IMR-90 (cell line): ENCODE data around the gene NALF2. TPM values are rescaled to one million over a fixed set of nuclear protein-coding genes. Genes with fewer than 3 reads are reported as not detected.

Experiments used
- ATAC-seq: fragments of 200-7000 bp; cut with Tn5 transposase; 2 replicates; pipeline ENCODE4 v1.9.1; 2020; ENCODE audit warnings: low read depth, mild to moderate bottlenecking, moderate library complexity
- Bru-seq: library from RNA; stranded (reverse); fragments of 400-500 nt; gene quantifications from one replicate; lab custom pipeline; 2021; lab: Mats Ljungman, UMichigan
- BruChase-seq, 2 experiments: library from RNA; stranded (reverse); fragments of 400-500 nt; gene quantifications; one replicate each; lab custom pipeline; 2021; lab: Mats Ljungman, UMichigan
- BruUV-seq: library from RNA; stranded (reverse); fragments of 400-500 nt; replicated peaks from 2 replicates; lab custom pipeline; 2021; lab: Mats Ljungman, UMichigan
- CTCF ChIA-PET: fragments of 300-600 bp; formaldehyde crosslinking; extraction: SDS; loops from one replicate; lab custom pipeline; 2021; ENCODE audit warnings: antibody characterized with exemption; lab: Yijun Ruan, JAX
- POLR2A ChIA-PET: fragments of 300-600 bp; sonication (Branson Sonifier 250); formaldehyde crosslinking; loops from one replicate; lab custom pipeline; 2022; ENCODE audit warnings: antibody characterized with exemption; ENCODE audit not compliant: unreplicated experiment; lab: Charles Lee
- DNase-seq: peaks from one replicate; pipeline ENCODE4 v3.0.0; 2013
- H2AFZ ChIP-seq: replicated peaks from 2 replicates; pipeline ENCODE3; 2013; ENCODE audit warnings: low read length, mild to moderate bottlenecking; ENCODE audit not compliant: poor library complexity
- H2AK5ac ChIP-seq: 2 replicates; pipeline ENCODE4 v1.6.1; 2013; ENCODE audit warnings: low read depth, low read length, inconsistent platforms
- H2AK9ac ChIP-seq: replicated peaks from 2 replicates; pipeline ENCODE3; 2013; ENCODE audit warnings: mild to moderate bottlenecking, low read depth, low read length, moderate library complexity; ENCODE audit not compliant: poor library complexity
- H2BK120ac ChIP-seq: 2 replicates; pipeline ENCODE4 v1.6.1; 2013; ENCODE audit warnings: low read depth, low read length, inconsistent platforms
- H2BK15ac ChIP-seq: 3 replicates; pipeline ENCODE4 v1.6.1; 2013; ENCODE audit warnings: low read depth, low read length, inconsistent platforms
- H2BK20ac ChIP-seq: 2 replicates; pipeline ENCODE4 v1.6.1; 2013; ENCODE audit warnings: low read depth, mild to moderate bottlenecking, inconsistent platforms, low read length, moderate library complexity
- H2BK5ac ChIP-seq: 2 replicates; pipeline ENCODE4 v1.6.1; 2013; ENCODE audit warnings: mild to moderate bottlenecking, low read depth, low read length, inconsistent platforms; ENCODE audit not compliant: poor library complexity, severe bottlenecking
- H3K14ac ChIP-seq: replicated peaks from 2 replicates; pipeline ENCODE4 v1.6.1; 2013; ENCODE audit warnings: low read depth, low read length, inconsistent platforms
- H3K18ac ChIP-seq: 2 replicates; pipeline ENCODE4 v1.6.1; 2013; ENCODE audit warnings: low read depth, low read length, control low read depth
- H3K23ac ChIP-seq: 2 replicates; pipeline ENCODE4 v1.6.1; 2013; ENCODE audit warnings: low read depth, low read length, inconsistent platforms
- H3K27ac ChIP-seq: 2 replicates; pipeline ENCODE4 v1.5.1; 2013; ENCODE audit warnings: mild to moderate bottlenecking, control low read depth, low read length; ENCODE audit not compliant: insufficient read depth
- H3K27me3 ChIP-seq: 2 replicates; pipeline ENCODE4 v1.6.1; 2013; ENCODE audit warnings: low read length; ENCODE audit not compliant: control insufficient read depth, insufficient read depth
- H3K36me3 ChIP-seq: 2 replicates; pipeline ENCODE4 v1.6.1; 2013; ENCODE audit warnings: low read length, mixed read lengths; ENCODE audit not compliant: control insufficient read depth, insufficient read depth
- H3K4ac ChIP-seq: 2 replicates; pipeline ENCODE4 v1.6.1; 2013; ENCODE audit warnings: low read depth, low read length, inconsistent platforms
- H3K4me1 ChIP-seq: 2 replicates; pipeline ENCODE4 v1.6.1; 2013; ENCODE audit warnings: low read length, mixed read lengths; ENCODE audit not compliant: control insufficient read depth, insufficient read depth
- H3K4me2 ChIP-seq: 2 replicates; pipeline ENCODE4 v1.6.1; 2013; ENCODE audit warnings: low read depth, mild to moderate bottlenecking, control low read depth, low read length, moderate library complexity
- H3K4me3 ChIP-seq: 2 replicates; pipeline ENCODE4 v1.5.1; 2013; ENCODE audit warnings: low read depth, mild to moderate bottlenecking, control low read depth, low read length, moderate library complexity; ENCODE audit not compliant: insufficient read depth
- H3K56ac ChIP-seq: 2 replicates; pipeline ENCODE4 v1.6.1; 2013; ENCODE audit warnings: low read length, inconsistent platforms; ENCODE audit not compliant: insufficient read depth; ENCODE audit errors: extremely low read depth
- H3K79me1 ChIP-seq, 2 experiments: 2 replicates each; pipeline ENCODE4 v1.6.1; 2013; ENCODE audit warnings: low read length in 2 of 2, inconsistent platforms in 1 of 2, low read depth in 1 of 2
- H3K9ac ChIP-seq: 2 replicates; pipeline ENCODE4 v1.6.1; 2013; ENCODE audit warnings: low read depth, low read length, control low read depth
- H3K9me1 ChIP-seq: 2 replicates; pipeline ENCODE4 v1.6.1; 2013; ENCODE audit warnings: low read length, inconsistent platforms; ENCODE audit not compliant: insufficient read depth
- H3K9me3 ChIP-seq: 2 replicates; pipeline ENCODE4 v1.6.1; 2013; ENCODE audit warnings: low read length; ENCODE audit not compliant: control insufficient read depth, insufficient read depth
- H4K20me1 ChIP-seq: 2 replicates; pipeline ENCODE4 v1.6.1; 2013; ENCODE audit warnings: low read length, inconsistent platforms; ENCODE audit not compliant: insufficient read depth
- H4K5ac ChIP-seq: 2 replicates; pipeline ENCODE4 v1.6.1; 2013; ENCODE audit warnings: mild to moderate bottlenecking, low read depth, low read length, control low read depth
- H4K8ac ChIP-seq, 2 experiments: 2 replicates each; pipeline ENCODE4 v1.6.1; 2013; ENCODE audit warnings: low read depth in 2 of 2, low read length in 2 of 2, control low read depth in 1 of 2, inconsistent platforms in 1 of 2
- H4K91ac ChIP-seq: 2 replicates; pipeline ENCODE4 v1.6.1; 2013; ENCODE audit warnings: low read depth, low read length, inconsistent platforms; ENCODE audit not compliant: insufficient read depth
- BHLHE40 ChIP-seq: fragments of 150-350 bp; IDR thresholded peaks from 2 replicates; pipeline ENCODE4 v1.6.1; 2016; ENCODE audit warnings: mild to moderate bottlenecking, low read depth, low read length
- CHD1 ChIP-seq: IDR thresholded peaks from 2 replicates; pipeline ENCODE4 v1.6.1; 2012; ENCODE audit warnings: low read depth, low read length, improper control_type of control experiment
- FOS ChIP-seq: fragments of 150-350 bp; IDR thresholded peaks from 2 replicates; pipeline ENCODE4 v1.6.1; 2016; ENCODE audit warnings: low read depth, low read length
- MAZ ChIP-seq: IDR thresholded peaks from 2 replicates; pipeline ENCODE4 v1.6.1; 2012; ENCODE audit warnings: low read depth, mild to moderate bottlenecking, low read length, improper control_type of control experiment, moderate library complexity, borderline replicate concordance
- MXI1 ChIP-seq: IDR thresholded peaks from 2 replicates; pipeline ENCODE4 v1.6.1; 2012; ENCODE audit warnings: low read depth, mild to moderate bottlenecking, low read length, moderate library complexity, borderline replicate concordance
- NFE2L2 ChIP-seq: fragments of 150-350 bp; IDR thresholded peaks from 2 replicates; pipeline ENCODE4 v1.6.1; 2016; ENCODE audit warnings: low read depth, mild to moderate bottlenecking, low read length
- POLR2A ChIP-seq: IDR thresholded peaks from 2 replicates; pipeline ENCODE4 v1.6.1; 2012; ENCODE audit warnings: mild to moderate bottlenecking, low read depth, low read length
- RAD21 ChIP-seq: IDR thresholded peaks from 2 replicates; pipeline ENCODE4 v1.6.1; 2012; ENCODE audit warnings: low read length, improper control_type of control experiment
- RCOR1 ChIP-seq: IDR thresholded peaks from 2 replicates; pipeline ENCODE4 v1.6.1; 2012; ENCODE audit warnings: mild to moderate bottlenecking, low read length, improper control_type of control experiment; ENCODE audit not compliant: insufficient replicate concordance
- RFX5 ChIP-seq: IDR thresholded peaks from 2 replicates; pipeline ENCODE4 v1.8.0; 2012; ENCODE audit warnings: low read depth, mild to moderate bottlenecking, low read length, moderate library complexity
- WGBS, 2 experiments: methylation state at CpG; one replicate each; pipeline versions ENCODE4 v1.1.5 to v1.1.7; 2013; ENCODE audit warnings: missing lambda C conversion rate in 2 of 2; ENCODE audit not compliant: insufficient read length in 1 of 2; ENCODE audit errors: extremely low coverage in 2 of 2; 5-methylcytosine and 5-hydroxymethylcytosine counted together
- dilution Hi-C: fragments of 300-500 bp; cut with HindIII; formaldehyde crosslinking; loops from one replicate; pipeline ENCODE4 v1.14.3; 2018; ENCODE audit warnings: low sequenced_read_pairs; ENCODE audit not compliant: unreplicated experiment
- in situ Hi-C: fragments of 300-500 bp; cut with MboI; formaldehyde crosslinking; loops from 3 replicates; pipeline ENCODE4 v1.14.3; 2019; ENCODE audit warnings: low sequenced_read_pairs, inconsistent platforms, mixed read lengths
- intact Hi-C: fragments of 100-400 bp; cut with micrococcal nuclease; formaldehyde crosslinking; loops from 2 replicates; pipeline ENCODE4 v1.10.0; 2022
- long read RNA-seq: library from polyadenylated mRNA; unstranded; transcript quantifications from one replicate; pipeline ENCODE4 v2.0.0, GENCODE V29; 2021; ENCODE audit not compliant: unreplicated experiment
- polyA plus RNA-seq, 3 experiments: library from polyadenylated mRNA; depleted of rRNA; stranded (reverse); fragments of >200 nt; gene quantifications; 2 replicates each; pipeline ENCODE4 v1.2.3, GENCODE V29; 2012; ENCODE audit warnings: low replicate concordance in 1 of 3
- total RNA-seq: library from RNA; depleted of rRNA; stranded (reverse); fragments of >200 nt; gene quantifications from 2 replicates; pipeline ENCODE4 v1.2.3, GENCODE V29; 2012; rRNA removed
- TF ChIP-seq, protein P1 (sequence below): conservative IDR thresholded peaks from 2 replicates; pipeline ENCODE4 v1.5.1; 2012; ENCODE audit warnings: mild to moderate bottlenecking, low read depth, low read length, improper control_type of control experiment
- TF ChIP-seq, protein P2 (sequence below): fragments of 150-350 bp; IDR thresholded peaks from 2 replicates; pipeline ENCODE4 v1.6.1; 2017; ENCODE audit warnings: mild to moderate bottlenecking, antibody characterized with exemption, low read length, low read depth

NALF2 gene
- total RNA-seq (not detected in 2 replicates), polyA plus RNA-seq (2012; rRNA removed) (not detected in 2 replicates), Bru-seq, nascent RNA (percentile 8 among the genes with signal in this experiment), BruChase-seq, experiment 1, labeled RNA remaining after a 6-hour chase (percentile 3 among the genes with signal in this experiment), BruChase-seq, experiment 2, labeled RNA remaining after a 2-hour chase (percentile 6 among the genes with signal in this experiment)
- polyA plus RNA-seq (2012; cell fraction: cytosol; rRNA removed), result not detected in 2 replicates
- polyA plus RNA-seq (2012; cell fraction: nucleus; rRNA removed; ENCODE audit: low replicate concordance), result not detected in 2 replicates
- long read RNA-seq, result 0 reads

DNA sequence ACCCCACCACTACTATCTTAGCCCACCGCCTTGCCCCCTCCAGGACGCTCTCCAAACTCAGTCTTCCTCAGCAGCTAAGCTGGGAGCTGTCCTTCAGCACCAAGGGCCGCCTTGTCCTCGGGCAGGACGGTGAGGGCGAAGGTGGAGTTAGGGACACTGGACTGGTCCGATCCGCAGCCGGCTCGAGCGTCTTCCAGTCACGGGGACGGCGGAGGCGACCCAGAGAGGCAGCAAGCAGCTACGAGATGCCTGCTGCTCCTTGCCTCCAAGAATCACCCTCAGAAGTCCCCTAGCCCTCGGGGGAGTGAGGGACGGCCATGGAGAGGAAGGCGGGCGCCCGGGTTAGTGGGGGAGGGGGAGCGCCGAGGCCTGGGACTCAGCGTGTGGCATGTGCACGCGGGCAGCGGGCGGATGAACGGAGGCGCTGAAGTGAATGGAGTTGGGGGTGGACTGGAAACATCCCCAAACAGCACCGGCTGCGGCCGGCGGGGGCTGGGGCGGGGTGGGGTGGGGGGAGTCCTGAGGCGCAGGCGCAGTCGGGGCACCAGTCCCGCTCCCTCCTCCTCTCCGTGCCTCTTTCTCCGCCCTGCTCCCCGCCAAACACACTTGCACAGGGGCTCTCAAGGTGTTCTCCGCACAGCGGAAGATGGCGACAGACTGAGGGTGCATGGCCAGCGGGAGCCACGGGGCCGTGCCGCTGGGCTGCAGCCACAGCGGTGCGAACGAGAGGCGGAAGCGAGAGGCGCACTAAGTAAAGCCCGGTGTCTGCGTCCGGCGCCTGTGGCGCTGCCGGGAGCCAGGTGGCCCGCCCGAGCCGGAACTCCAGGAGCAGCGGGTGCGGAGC lies at the start of gene NALF2:
TSS of gene NALF2 (plus strand) at position 545 of the 844 bp plus-strand sequence. CDS start 957 bp downstream, outside the sequence.
- CTCF ChIA-PET, result no interaction called here
- Histone ChIP-seq H3K4me2 (peak within 1 kb of the TSS; percentile 44; the same call in 1 of the 2 replicates), H3K4me3 (no peak within 1 kb of the TSS)

More for the DNA sequence above, at the start of gene NALF2:
- Histone ChIP-seq H2AFZ (no peak within 1 kb of the TSS), H2AK9ac (no peak within 1 kb of the TSS), H3K23ac (no peak within 1 kb of the TSS), H2BK5ac (no peak within 1 kb of the TSS), H2BK120ac (no peak within 1 kb of the TSS), H3K9me1 (no peaks in the 10 kb centered on the region), H3K9ac (no peak within 1 kb of the TSS), H2AK5ac (no peak within 1 kb of the TSS), H4K5ac (no peak within 1 kb of the TSS), H3K14ac (no peak within 1 kb of the TSS), H3K27me3 (peaks cover 21% of the 10 kb centered on the region), H3K27ac (no peak within 1 kb of the TSS), H3K56ac (no peak within 1 kb of the TSS), H2BK15ac (no peak within 1 kb of the TSS), H3K36me3 (no peaks in the 10 kb centered on the region), H3K9me3 (peaks cover 2% of the 10 kb centered on the region; the same call in 1 of the 2 replicates), H4K8ac (no peak within 1 kb of the TSS), H3K18ac (no peak within 1 kb of the TSS), H4K20me1 (no peaks in the 10 kb centered on the region), H4K91ac (no peak within 1 kb of the TSS), H3K4me1 (no peaks in the 10 kb centered on the region), H3K4ac (no peak within 1 kb of the TSS), H3K79me1 (no peaks in the 10 kb centered on the region), H2BK20ac (no peak within 1 kb of the TSS)
- in situ Hi-C loops, result no loop called here
- ATAC-seq (peak; percentile 48; the same call in 1 of the 2 replicates), DNase-seq (peak; percentile 11)
- dilution Hi-C loops, result no loop called here
- no TSS peak for BruUV-seq
- TF ChIP-seq CHD1 (no peak), MXI1 (no peak), RAD21 (no peak), BHLHE40 (no peak), RCOR1 (no peak), NFE2L2 (no peak), FOS (no peak), POLR2A (no peak), RFX5 (no peak), MAZ (no peak)
- TF ChIP-seq, protein P1, sequence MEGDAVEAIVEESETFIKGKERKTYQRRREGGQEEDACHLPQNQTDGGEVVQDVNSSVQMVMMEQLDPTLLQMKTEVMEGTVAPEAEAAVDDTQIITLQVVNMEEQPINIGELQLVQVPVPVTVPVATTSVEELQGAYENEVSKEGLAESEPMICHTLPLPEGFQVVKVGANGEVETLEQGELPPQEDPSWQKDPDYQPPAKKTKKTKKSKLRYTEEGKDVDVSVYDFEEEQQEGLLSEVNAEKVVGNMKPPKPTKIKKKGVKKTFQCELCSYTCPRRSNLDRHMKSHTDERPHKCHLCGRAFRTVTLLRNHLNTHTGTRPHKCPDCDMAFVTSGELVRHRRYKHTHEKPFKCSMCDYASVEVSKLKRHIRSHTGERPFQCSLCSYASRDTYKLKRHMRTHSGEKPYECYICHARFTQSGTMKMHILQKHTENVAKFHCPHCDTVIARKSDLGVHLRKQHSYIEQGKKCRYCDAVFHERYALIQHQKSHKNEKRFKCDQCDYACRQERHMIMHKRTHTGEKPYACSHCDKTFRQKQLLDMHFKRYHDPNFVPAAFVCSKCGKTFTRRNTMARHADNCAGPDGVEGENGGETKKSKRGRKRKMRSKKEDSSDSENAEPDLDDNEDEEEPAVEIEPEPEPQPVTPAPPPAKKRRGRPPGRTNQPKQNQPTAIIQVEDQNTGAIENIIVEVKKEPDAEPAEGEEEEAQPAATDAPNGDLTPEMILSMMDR, result no peak
- TF ChIP-seq, protein P2, sequence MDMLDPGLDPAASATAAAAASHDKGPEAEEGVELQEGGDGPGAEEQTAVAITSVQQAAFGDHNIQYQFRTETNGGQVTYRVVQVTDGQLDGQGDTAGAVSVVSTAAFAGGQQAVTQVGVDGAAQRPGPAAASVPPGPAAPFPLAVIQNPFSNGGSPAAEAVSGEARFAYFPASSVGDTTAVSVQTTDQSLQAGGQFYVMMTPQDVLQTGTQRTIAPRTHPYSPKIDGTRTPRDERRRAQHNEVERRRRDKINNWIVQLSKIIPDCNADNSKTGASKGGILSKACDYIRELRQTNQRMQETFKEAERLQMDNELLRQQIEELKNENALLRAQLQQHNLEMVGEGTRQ, result no peak
- intact Hi-C loops, result no loop called here
- POLR2A ChIA-PET, result no interaction called here
- 36% methylated on average over 13 of the region's 66 CpGs; no CpG with 5 or more reads in 1 of the 2 experiments for WGBS, 2 experiments
